H1 (cell line): Measurements from ENCODE around the gene ATP13A3. TPM values are rescaled to one million over a fixed set of nuclear protein-coding genes. Genes with fewer than 3 reads are reported as not detected.

ENCODE experiments used
- CTCF ChIA-PET: fragments of 300-600 bp; sonication (Branson Sonifier 250); formaldehyde crosslinking; loops from one replicate; lab custom pipeline; 2021; ENCODE audit not compliant: partially characterized antibody; lab: Charles Lee
- POLR2A ChIA-PET: fragments of 300-600 bp; sonication (Branson Sonifier 250); formaldehyde crosslinking; loops from one replicate; lab custom pipeline; 2021; ENCODE audit warnings: inconsistent platforms; ENCODE audit not compliant: partially characterized antibody; lab: Charles Lee
- DNase-seq, 2 experiments: peaks; one replicate each; pipeline versions ENCODE4 v3.0.0 to v3.0.0-alpha.2; 2010 to 2022; ENCODE audit warnings: low spot score in 2 of 2, low read depth in 1 of 2, mixed read lengths in 1 of 2
- FAIRE-seq: peaks from 2 replicates; lab custom pipeline; 2011; peaks lifted over from hg19 to GRCh38; lab: Jason Lieb, UNC
- H2AFZ ChIP-seq: 2 replicates; pipeline ENCODE4 v1.8.1; 2012; ENCODE audit warnings: low read length, inconsistent platforms
- H2AK5ac ChIP-seq: 2 replicates; pipeline ENCODE4 v1.6.1; 2013; ENCODE audit warnings: low read depth, low read length
- H2BK120ac ChIP-seq: replicated peaks from 2 replicates; pipeline ENCODE3; 2013; ENCODE audit warnings: low read depth, low read length, inconsistent platforms
- H2BK12ac ChIP-seq: 2 replicates; pipeline ENCODE4 v1.6.1; 2013; ENCODE audit warnings: low read depth, low read length
- H2BK15ac ChIP-seq: 2 replicates; pipeline ENCODE4 v1.6.1; 2013; ENCODE audit warnings: low read length
- H2BK20ac ChIP-seq: 2 replicates; pipeline ENCODE4 v1.6.1; 2013; ENCODE audit warnings: low read length
- H2BK5ac ChIP-seq: 2 replicates; pipeline ENCODE4 v1.6.1; 2013; ENCODE audit warnings: low read depth, low read length
- H3K14ac ChIP-seq: 2 replicates; pipeline ENCODE4 v1.6.1; 2013; ENCODE audit warnings: inconsistent platforms; ENCODE audit not compliant: insufficient read length
- H3K18ac ChIP-seq: 2 replicates; pipeline ENCODE4 v1.6.1; 2013; ENCODE audit warnings: low read length; ENCODE audit errors: extremely low read depth
- H3K23ac ChIP-seq: 2 replicates; pipeline ENCODE4 v1.6.1; 2013; ENCODE audit warnings: inconsistent platforms; ENCODE audit not compliant: insufficient read length
- H3K23me2 ChIP-seq: 2 replicates; pipeline ENCODE4 v1.6.1; 2013; ENCODE audit warnings: low read depth, low read length
- H3K27ac ChIP-seq: 2 replicates; pipeline ENCODE4 v1.6.1; 2011; ENCODE audit warnings: low read depth, low read length, inconsistent platforms
- H3K27me3 ChIP-seq, 4 experiments: replicated peaks in 1 of 4; 1 replicate in 1 of 4; 2 replicates in 3 of 4; pipeline versions ENCODE4 v1.6.1 to v1.8.1; 2011 to 2013; ENCODE audit warnings: low read length in 3 of 4, mild to moderate bottlenecking in 3 of 4, inconsistent platforms in 2 of 4, mixed read lengths in 2 of 4, moderate library complexity in 1 of 4; ENCODE audit not compliant: control insufficient read depth in 3 of 4, insufficient read depth in 3 of 4; ENCODE audit errors: extremely low read depth in 1 of 4
- H3K36me3 ChIP-seq, 4 experiments: 2 replicates each; pipeline versions ENCODE4 v1.6.1 to v1.8.1; 2011 to 2013; ENCODE audit warnings: mild to moderate bottlenecking in 4 of 4, low read length in 3 of 4, moderate library complexity in 2 of 4, control low read depth in 1 of 4, inconsistent platforms in 1 of 4; ENCODE audit not compliant: insufficient read depth in 4 of 4, control insufficient read depth in 2 of 4
- H3K4ac ChIP-seq: replicated peaks from 2 replicates; pipeline ENCODE3; 2013; ENCODE audit warnings: low read length, low read depth, mixed read lengths, inconsistent platforms; ENCODE audit not compliant: insufficient read length
- H3K4me1 ChIP-seq, 4 experiments: replicated peaks in 1 of 4; 1 replicate in 1 of 4; 2 replicates in 3 of 4; pipeline versions ENCODE4 v1.6.1 to v1.8.1; 2011 to 2013; ENCODE audit warnings: low read length in 3 of 4, inconsistent platforms in 2 of 4, mixed read lengths in 1 of 4; ENCODE audit not compliant: insufficient read depth in 4 of 4, control insufficient read depth in 3 of 4
- H3K4me2 ChIP-seq, 2 experiments: 2 replicates each; pipeline versions ENCODE4 v1.6.1 to v1.8.1; 2011 to 2013; ENCODE audit warnings: low read depth in 2 of 2, low read length in 2 of 2, control low read depth in 1 of 2, inconsistent platforms in 1 of 2, mild to moderate bottlenecking in 1 of 2; ENCODE audit not compliant: insufficient read depth in 1 of 2
- H3K4me3 ChIP-seq, 4 experiments: fragments of 200-600, 300-600 bp in 1 of 4; sonication (generic), shearing (Covaris generic), sonication (Bioruptor Twin) in 1 of 4; 2 replicates each; pipeline versions ENCODE4 v1.5.1 to v1.8.1; 2011 to 2016; ENCODE audit warnings: low read length in 4 of 4, low read depth in 3 of 4, control low read depth in 2 of 4, inconsistent platforms in 2 of 4, mild to moderate bottlenecking in 2 of 4, mixed read lengths in 1 of 4, moderate library complexity in 1 of 4; ENCODE audit not compliant: insufficient read depth in 2 of 4; ENCODE audit errors: extremely low read depth in 1 of 4
- H3K56ac ChIP-seq: replicated peaks from 2 replicates; pipeline ENCODE3; 2013; ENCODE audit warnings: low read depth, mild to moderate bottlenecking, mixed read lengths, low read length, inconsistent platforms; ENCODE audit not compliant: insufficient read length
- H3K79me1 ChIP-seq: 2 replicates; pipeline ENCODE4 v1.6.1; 2013; ENCODE audit warnings: low read depth, low read length, control low read depth
- H3K79me2 ChIP-seq, 2 experiments: 2 replicates each; pipeline versions ENCODE4 v1.6.1 to v1.8.1; 2012 to 2013; ENCODE audit warnings: low read length in 2 of 2, mild to moderate bottlenecking in 2 of 2, inconsistent platforms in 1 of 2; ENCODE audit not compliant: insufficient read depth in 2 of 2, control insufficient read depth in 1 of 2
- H3K9ac ChIP-seq, 4 experiments: replicated peaks in 1 of 4; 1 replicate in 1 of 4; 2 replicates in 3 of 4; pipeline versions ENCODE4 v1.6.1 to v1.8.1; 2011 to 2013; ENCODE audit warnings: low read depth in 3 of 4, low read length in 3 of 4, control low read depth in 2 of 4, mild to moderate bottlenecking in 2 of 4, moderate library complexity in 2 of 4, inconsistent platforms in 1 of 4; ENCODE audit errors: extremely low read depth in 1 of 4
- H3K9me3 ChIP-seq, 2 experiments: 2 replicates each; pipeline versions ENCODE4 v1.6.1 to v1.8.1; 2012 to 2013; ENCODE audit warnings: mild to moderate bottlenecking in 2 of 2, moderate library complexity in 2 of 2, control low read depth in 1 of 2, inconsistent platforms in 1 of 2, low read depth in 1 of 2, low read length in 1 of 2, mixed read lengths in 1 of 2; ENCODE audit not compliant: insufficient read depth in 2 of 2
- H4K20me1 ChIP-seq, 2 experiments: replicated peaks in 1 of 2; 2 replicates each; pipeline versions ENCODE3 to v1.8.1; 2011 to 2013; ENCODE audit warnings: inconsistent platforms in 2 of 2, low read length in 2 of 2, mild to moderate bottlenecking in 1 of 2; ENCODE audit not compliant: insufficient read depth in 2 of 2, control insufficient read depth in 1 of 2
- H4K5ac ChIP-seq: 2 replicates; pipeline ENCODE4 v1.6.1; 2013; ENCODE audit warnings: low read length, low read depth, mixed read lengths, inconsistent platforms; ENCODE audit not compliant: insufficient read length
- H4K8ac ChIP-seq: 2 replicates; pipeline ENCODE4 v1.8.0; 2013; ENCODE audit warnings: mild to moderate bottlenecking, moderate library complexity, low read length, inconsistent platforms; ENCODE audit not compliant: insufficient read depth; ENCODE audit errors: extremely low read depth
- H4K91ac ChIP-seq: replicated peaks from 2 replicates; pipeline ENCODE3; 2013; ENCODE audit warnings: low read length, mixed read lengths, inconsistent platforms; ENCODE audit not compliant: insufficient read length
- CBX8 ChIP-seq: fragments of 300-800, 300-1000 bp; sonication (generic); IDR thresholded peaks from 2 replicates; pipeline ENCODE4 v1.7.1; 2016; ENCODE audit warnings: low read depth, low read length, borderline replicate concordance
- CEBPB ChIP-seq: IDR thresholded peaks from 2 replicates; pipeline ENCODE4 v1.6.1; 2012; ENCODE audit warnings: low read depth, low read length
- EGR1 ChIP-seq: IDR thresholded peaks from 2 replicates; pipeline ENCODE4 v1.6.1; 2011; ENCODE audit warnings: low read depth, low read length, borderline replicate concordance
- EP300 ChIP-seq, 2 experiments: IDR thresholded peaks; 1 replicate in 1 of 2; 2 replicates in 1 of 2; pipeline ENCODE4 v1.6.1; 2011 to 2012; ENCODE audit warnings: low read depth in 2 of 2, low read length in 2 of 2, mild to moderate bottlenecking in 2 of 2, borderline replicate concordance in 1 of 2, inconsistent platforms in 1 of 2, moderate library complexity in 1 of 2
- JUN ChIP-seq: IDR thresholded peaks from 2 replicates; pipeline ENCODE4 v1.6.1; 2011; ENCODE audit warnings: low read depth, mild to moderate bottlenecking, improper control_type of control experiment, low read length
- KDM4A ChIP-seq: IDR thresholded peaks from one replicate; pipeline ENCODE4 v1.7.1; 2012; ENCODE audit warnings: low read depth, mild to moderate bottlenecking, moderate library complexity, low read length, inconsistent platforms; ENCODE audit not compliant: severe bottlenecking
- KDM5A ChIP-seq: fragments of 200-600 bp; IDR thresholded peaks from 2 replicates; pipeline ENCODE4 v1.7.1; 2012; ENCODE audit warnings: mild to moderate bottlenecking, low read length, inconsistent platforms, mixed read lengths
- POU5F1 ChIP-seq: IDR thresholded peaks from 2 replicates; pipeline ENCODE4 v1.6.1; 2011; ENCODE audit warnings: low read depth, mild to moderate bottlenecking, low read length, moderate library complexity
- RAD21 ChIP-seq, 2 experiments: IDR thresholded peaks in 1 of 2; conservative IDR thresholded peaks in 1 of 2; 2 replicates each; pipeline ENCODE4 v1.6.1; 2011; ENCODE audit warnings: low read depth in 2 of 2, low read length in 2 of 2, improper control_type of control experiment in 1 of 2, inconsistent platforms in 1 of 2, mild to moderate bottlenecking in 1 of 2, moderate library complexity in 1 of 2
- TBP ChIP-seq: IDR thresholded peaks from 2 replicates; pipeline ENCODE4 v1.6.1; 2011; ENCODE audit warnings: low read depth, low read length, improper control_type of control experiment
- YY1 ChIP-seq: IDR thresholded peaks from 2 replicates; pipeline ENCODE4 v1.6.1; 2011; ENCODE audit warnings: low read depth, mild to moderate bottlenecking, low read length
- WGBS, 2 experiments: shearing (Covaris generic) in 1 of 2; methylation state at CpG; one replicate each; pipeline versions ENCODE4 v1.1.6 to v1.1.7; 2013 to 2015; ENCODE audit warnings: low lambda C conversion rate in 2 of 2, mixed read lengths in 2 of 2, inconsistent platforms in 1 of 2, low coverage in 1 of 2, missing lambda C conversion rate in 1 of 2; ENCODE audit not compliant: insufficient replicate concordance in 2 of 2, insufficient coverage in 1 of 2, insufficient read length in 1 of 2; ENCODE audit errors: extremely low coverage in 1 of 2, missing lambda C conversion rate in 1 of 2; 5-methylcytosine and 5-hydroxymethylcytosine counted together
- polyA plus RNA-seq, 7 experiments: library from polyadenylated mRNA; depleted of rRNA in 3 of 7; stranded (reverse) in 5 of 7; unstranded in 2 of 7; fragments of >200 nt in 5 of 7; fragments of 200-250 nt in 2 of 7; gene quantifications; 1 replicate in 5 of 7; 2 replicates in 1 of 7; 4 replicates in 1 of 7; pipeline versions ENCODE4 v1.2.1 to v1.2.3, GENCODE V29; 2011 to 2013; ENCODE audit warnings: missing spikeins in 2 of 7, mixed read lengths in 2 of 7
- total RNA-seq: library from RNA; stranded (reverse); fragmentation: NEBNext Ultra II Directional; extraction: Animal tissue kit (Norgen Biotek cat#: 25700); gene quantifications from 2 replicates; pipeline ENCODE4 v1.2.1, GENCODE V29; 2021
- TF ChIP-seq, protein P1 (sequence below), 3 experiments: IDR thresholded peaks; 1 replicate in 2 of 3; 2 replicates in 1 of 3; pipeline versions ENCODE4 v1.5.1 to v1.6.1; 2011; ENCODE audit warnings: low read length in 3 of 3, mild to moderate bottlenecking in 3 of 3, inconsistent platforms in 2 of 3, low read depth in 1 of 3, moderate library complexity in 1 of 3; ENCODE audit not compliant: insufficient read depth in 1 of 3; ENCODE audit errors: control extremely low read depth in 1 of 3

ATP13A3 gene
- total and polyA plus RNA-seq, 2 of the 8 experiments (the other 6 are each of a cell fraction or from before 2014, with no cell fraction given), result 18.6 to 92.2 TPM

GRCh38 chr3:194434503-194434902 is 52.3 kb downstream of the ATP13A3 start:
- no peak overlapping the region for H3K18ac ChIP-seq
- no peak overlapping the region for H3K4ac ChIP-seq
- H3K23me2 ChIP-seq, result no peaks in the 10 kb centered on the region
- H4K20me1 ChIP-seq, result peaks cover 0 to 2% of the 10 kb centered on the region in 2 experiments
- H3K14ac ChIP-seq, result no peak overlapping the region
- H4K8ac ChIP-seq, result no peak overlapping the region
- ChIA-PET POLR2A (no interaction called here), CTCF (no interaction called here)
- no peak overlapping the region for H3K4me3 ChIP-seq
- H4K5ac ChIP-seq, result no peak overlapping the region
- no peak overlapping the region for H2BK20ac ChIP-seq
- FAIRE-seq, result no peak
- H3K36me3 ChIP-seq, result peaks cover 10 to 71% (median 51%) of the 10 kb centered on the region in 4 experiments
- H3K79me2 ChIP-seq, result no peaks in the 10 kb centered on the region
- no peak overlapping the region for H3K56ac ChIP-seq
- no peak overlapping the region for H2BK12ac ChIP-seq
- DNase-seq, result no peak
- 77% methylated on average over 3 of the region's 3 CpGs; no CpG with 5 or more reads in 1 of the 2 experiments for WGBS, 2 experiments
- no peak overlapping the region for H2BK15ac ChIP-seq
- no peaks in the 10 kb centered on the region for H3K4me1 ChIP-seq
- H3K9me3 ChIP-seq, result no peaks in the 10 kb centered on the region
- no peak overlapping the region for H2BK120ac ChIP-seq
- no peak overlapping the region for H3K4me2 ChIP-seq
- H2AK5ac ChIP-seq, result no peak overlapping the region
- no peak overlapping the region for H3K23ac ChIP-seq
- H3K79me1 ChIP-seq, result no peaks in the 10 kb centered on the region
- H3K27ac ChIP-seq, result no peak overlapping the region
- H2BK5ac ChIP-seq, result no peak overlapping the region
- H3K27me3 ChIP-seq, result no peaks in the 10 kb centered on the region; a peak in 1 of 7 replicates
- H3K9ac ChIP-seq, result no peak overlapping the region
- H2AFZ ChIP-seq, result no peak overlapping the region
- no peak overlapping the region for H4K91ac ChIP-seq
- TF ChIP-seq KDM4A (no peak), EP300 (IDR thresholded peaks at IDR 0.05; ENCODE audit: borderline replicate concordance in 1 of 2, low read depth in 2 of 2, low read length in 2 of 2) (no peak), JUN (no peak), YY1 (no peak), CBX8 (no peak), EGR1 (no peak), RAD21 (IDR thresholded peaks at IDR 0.05 in 1 of 2, conservative IDR thresholded peaks at IDR 0.05 in 1 of 2; ENCODE audit: low read depth in 2 of 2, low read length in 2 of 2) (no peak), CEBPB (no peak), KDM5A (no peak), TBP (no peak), POU5F1 (no peak)
- TF ChIP-seq, protein P1, sequence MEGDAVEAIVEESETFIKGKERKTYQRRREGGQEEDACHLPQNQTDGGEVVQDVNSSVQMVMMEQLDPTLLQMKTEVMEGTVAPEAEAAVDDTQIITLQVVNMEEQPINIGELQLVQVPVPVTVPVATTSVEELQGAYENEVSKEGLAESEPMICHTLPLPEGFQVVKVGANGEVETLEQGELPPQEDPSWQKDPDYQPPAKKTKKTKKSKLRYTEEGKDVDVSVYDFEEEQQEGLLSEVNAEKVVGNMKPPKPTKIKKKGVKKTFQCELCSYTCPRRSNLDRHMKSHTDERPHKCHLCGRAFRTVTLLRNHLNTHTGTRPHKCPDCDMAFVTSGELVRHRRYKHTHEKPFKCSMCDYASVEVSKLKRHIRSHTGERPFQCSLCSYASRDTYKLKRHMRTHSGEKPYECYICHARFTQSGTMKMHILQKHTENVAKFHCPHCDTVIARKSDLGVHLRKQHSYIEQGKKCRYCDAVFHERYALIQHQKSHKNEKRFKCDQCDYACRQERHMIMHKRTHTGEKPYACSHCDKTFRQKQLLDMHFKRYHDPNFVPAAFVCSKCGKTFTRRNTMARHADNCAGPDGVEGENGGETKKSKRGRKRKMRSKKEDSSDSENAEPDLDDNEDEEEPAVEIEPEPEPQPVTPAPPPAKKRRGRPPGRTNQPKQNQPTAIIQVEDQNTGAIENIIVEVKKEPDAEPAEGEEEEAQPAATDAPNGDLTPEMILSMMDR (IDR thresholded peaks at IDR 0.05; ENCODE audit: control extremely low read depth in 1 of 3, insufficient read depth in 1 of 3, low read depth in 1 of 3, low read length in 3 of 3), result no peak
